Measurements from ENCODE around the gene HIRA.
"Not testable (repeated sequence)": the region's sequence is repeated elsewhere in the genome, so short reads cannot be mapped to it uniquely, and the experiment has no call there.

HIRA gene

DNA sequence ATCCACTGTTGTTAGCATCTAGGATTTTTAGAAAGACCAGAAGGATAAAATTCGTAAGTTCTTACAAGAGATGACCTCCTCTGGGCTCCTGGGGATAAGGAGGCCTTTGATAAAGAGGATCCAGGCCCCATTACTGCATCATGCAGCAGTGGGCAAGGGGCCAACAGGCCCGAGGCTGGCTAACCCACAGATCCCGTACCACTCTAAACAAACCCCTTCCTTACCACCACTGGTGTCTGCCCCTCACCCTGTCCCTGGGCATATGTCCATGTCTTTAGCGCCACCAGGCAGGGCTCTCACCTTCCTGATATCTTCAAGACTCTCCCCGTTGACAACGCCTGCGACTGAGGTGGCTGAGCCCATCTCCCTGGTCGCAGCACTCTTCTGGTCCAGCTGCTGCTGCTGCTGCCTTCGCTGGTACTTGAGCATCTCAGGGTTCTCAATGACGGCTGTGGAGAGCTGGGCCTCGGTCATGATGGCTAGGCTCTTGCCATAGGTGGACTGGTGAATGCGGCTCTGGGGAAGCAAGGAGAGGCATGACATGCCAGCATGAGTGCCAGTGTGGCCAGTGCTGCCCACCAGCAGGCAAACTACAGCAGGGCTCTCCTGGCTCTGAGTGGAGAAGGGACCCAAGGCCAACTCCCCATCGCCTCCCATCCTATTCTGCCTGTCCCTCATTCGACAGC is 46.2 kb downstream of the HIRA start:
- no peak for DNase-seq (ENCODE audit: low read depth)

DNA sequence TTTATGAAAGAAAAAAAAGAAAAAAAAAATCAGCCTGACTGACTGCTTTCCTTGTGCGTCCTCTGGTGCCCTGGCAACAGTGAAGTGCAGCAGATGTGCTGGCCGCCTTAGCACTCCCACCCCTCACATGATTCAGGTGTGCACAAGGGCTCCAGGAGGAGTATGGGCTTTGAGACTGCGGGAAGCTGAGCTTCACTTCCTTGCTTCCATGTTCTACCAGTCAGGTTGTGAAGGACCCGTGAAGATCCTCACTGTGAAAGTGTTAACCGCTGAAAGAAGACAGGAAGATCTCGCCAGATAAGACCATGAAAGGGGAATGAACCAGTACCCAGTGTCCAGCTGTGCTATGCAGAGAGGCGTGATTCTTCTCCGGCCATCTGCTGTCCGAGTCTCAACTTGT is 48.2 kb downstream of the HIRA start:
- no peak for DNase-seq (ENCODE audit: low read depth)

DNA sequence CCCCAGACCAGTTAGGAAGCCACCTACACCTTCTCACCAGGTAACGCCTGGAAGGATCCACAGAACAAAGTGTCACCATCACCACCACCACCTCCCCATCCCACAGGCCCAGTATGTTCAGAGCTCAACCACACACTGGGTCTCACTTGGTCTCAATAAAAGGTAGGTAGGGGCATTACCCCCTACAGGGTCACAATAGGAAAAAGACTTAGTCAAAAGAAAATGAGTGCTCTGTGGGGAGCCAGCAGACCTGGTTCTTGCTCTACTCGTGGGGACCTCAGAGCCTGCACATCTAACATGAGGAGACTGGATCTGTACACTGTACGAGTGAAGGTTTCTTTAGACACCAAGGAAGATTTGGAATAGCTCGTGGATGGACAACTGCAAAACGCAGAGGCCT is 49.3 kb downstream of the HIRA start:
- no peak for DNase-seq (ENCODE audit: low read depth)

DNA sequence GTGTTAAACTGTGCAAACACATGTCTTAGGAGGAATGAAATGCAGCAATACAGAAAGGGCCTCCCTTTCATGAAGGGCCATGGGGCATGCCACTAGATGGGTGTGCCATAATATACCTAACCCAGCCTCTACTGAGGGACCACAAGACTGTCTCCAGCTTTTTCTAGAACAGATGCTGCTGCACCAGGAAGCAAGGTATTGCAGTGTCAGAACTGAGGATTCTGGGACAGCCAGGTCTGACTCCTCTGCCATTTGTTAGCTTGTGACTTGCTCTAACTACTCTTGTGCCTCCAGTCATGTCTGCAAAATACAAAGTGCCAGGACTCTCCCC is 53.2 kb downstream of the HIRA start:
- no peak for DNase-seq (ENCODE audit: low read depth)

DNA sequence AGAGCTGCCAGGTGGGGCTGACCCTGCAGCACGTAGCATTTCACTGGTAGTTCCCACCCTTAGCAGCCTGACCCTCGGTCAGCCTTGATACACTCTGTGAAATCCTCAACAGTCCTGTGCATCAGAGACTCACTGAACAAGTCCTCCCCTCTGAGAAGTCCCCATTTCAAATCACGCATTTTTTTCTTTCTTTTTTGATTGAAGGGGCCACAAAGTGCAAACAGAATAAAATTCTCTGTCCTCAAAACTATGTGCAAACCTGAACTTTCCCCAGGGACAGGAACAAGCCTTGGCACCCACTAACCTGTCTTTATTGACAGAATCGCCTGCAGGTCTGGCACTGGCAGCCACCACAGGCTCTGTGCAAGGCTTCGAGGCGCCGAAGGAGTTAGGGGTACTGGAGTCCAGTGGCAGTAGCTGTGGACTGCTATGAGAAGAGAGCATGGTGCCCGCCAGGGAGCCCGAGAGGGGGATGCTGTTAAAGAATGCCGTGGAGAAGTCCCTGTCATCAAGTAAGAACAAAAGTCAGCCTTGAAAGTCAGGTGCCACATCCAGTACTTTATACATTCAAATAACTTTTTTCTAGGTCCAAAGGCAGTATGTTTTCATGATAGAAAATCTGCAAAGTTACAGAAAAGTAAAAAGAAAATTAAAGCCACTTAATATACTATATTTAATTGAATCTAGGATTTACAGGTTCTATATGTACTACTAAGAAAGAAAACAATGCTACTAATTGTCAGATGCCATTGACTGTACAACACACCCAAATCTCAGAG is 53.8 kb downstream of the HIRA start:
- no peak for DNase-seq (ENCODE audit: low read depth)

DNA sequence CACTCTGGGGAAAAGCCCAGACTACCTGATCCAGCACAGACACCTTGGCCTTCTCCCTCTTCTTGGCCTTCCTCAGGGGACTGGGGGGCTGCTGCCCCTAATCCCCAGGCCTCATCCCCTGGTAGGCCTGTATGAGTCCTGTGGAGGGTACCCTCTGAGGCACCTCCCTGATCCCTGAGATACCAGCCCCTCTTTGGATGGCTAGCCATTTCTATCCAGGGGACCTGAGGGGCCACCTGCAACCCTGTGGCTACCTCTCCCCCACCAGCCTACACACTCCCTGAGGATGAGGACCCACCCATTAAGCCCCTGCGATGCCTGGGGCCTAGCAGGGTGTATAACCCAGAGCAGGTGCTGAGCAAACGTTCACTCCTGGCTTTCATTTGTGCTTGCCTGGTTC is 54.6 kb downstream of the HIRA start:
- no peak for DNase-seq (ENCODE audit: low read depth)

DNA sequence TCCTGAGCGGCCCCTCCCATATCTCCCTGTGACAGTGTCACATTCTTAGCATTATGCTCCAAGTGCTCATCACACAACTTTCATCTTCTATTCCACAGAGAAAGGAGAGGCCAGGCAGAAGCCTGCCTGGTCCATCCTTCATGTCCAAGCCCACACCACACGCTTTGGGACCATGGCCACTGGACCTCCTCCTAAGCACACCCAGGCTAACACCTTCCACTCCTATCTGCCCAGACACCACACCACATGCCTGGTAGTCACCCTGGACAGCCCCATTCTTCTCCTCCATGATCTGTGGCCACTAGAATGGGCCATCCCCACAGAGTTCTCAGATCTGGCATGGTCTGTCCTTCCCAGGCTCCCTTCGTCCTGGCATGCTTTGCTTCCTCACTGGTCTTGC is 55.3 kb downstream of the HIRA start:
- no peak for DNase-seq (ENCODE audit: low read depth)

DNA sequence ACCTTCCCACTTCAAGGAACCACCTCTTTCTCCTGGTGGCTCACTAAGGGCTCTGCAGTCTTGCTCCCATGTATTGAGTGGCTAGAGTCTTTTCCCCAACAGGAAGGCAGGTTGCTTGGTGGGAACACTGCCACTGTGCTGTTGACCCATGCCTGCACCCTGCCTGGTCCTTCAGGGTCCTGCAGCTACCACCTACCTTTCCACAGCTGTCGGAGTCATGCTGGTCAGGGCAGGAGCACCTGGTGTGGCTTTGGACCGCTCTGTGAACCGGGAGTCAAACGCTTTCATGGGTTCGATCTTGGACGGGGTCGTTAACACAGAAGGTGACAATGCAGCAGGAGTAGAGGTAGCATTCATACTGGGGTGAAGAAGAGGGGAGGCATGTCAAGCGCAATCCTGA is 56.1 kb downstream of the HIRA start:
- no peak for DNase-seq (ENCODE audit: low read depth)

DNA sequence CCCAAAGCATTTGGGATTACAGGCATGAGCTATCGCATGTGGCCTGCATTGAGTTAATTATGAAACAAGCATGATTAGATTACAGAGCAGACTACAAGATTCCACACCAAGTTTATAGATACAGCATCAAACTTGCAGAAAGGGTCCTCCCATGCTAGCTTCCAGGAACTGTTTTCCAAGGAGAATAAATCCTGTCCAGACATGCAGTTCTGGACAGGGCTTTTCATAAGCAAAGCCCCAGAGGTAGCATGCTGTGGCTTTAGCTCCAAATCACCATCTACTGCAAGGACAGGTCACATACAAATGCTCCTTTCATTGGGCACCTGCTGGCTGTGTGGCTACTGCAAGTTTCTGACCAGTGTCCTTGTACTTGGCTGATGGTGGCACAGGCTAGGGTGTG is 57.1 kb downstream of the HIRA start:
- DNase-seq (ENCODE audit: low read depth), result no peak

DNA sequence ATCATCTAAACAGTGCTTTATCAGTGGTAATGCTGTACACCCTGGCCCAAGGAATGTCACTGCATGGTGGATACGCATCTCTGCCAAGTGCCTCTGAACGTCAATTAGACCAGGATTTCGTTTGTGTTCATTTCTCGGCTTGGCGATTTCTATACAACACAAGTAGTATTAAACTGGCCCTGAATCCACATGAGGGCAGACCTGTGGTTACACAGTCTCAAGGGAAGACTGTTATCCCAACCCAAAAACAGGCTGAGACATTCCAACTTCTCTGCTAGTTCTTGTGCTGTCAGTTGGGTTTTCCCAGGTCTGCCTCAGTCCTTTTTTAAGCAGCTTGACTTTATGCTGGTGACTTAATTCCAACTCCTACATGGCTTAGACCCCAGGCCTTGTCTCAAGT is 58.1 kb downstream of the HIRA start:
- DNase-seq (ENCODE audit: low read depth), result no peak

DNA sequence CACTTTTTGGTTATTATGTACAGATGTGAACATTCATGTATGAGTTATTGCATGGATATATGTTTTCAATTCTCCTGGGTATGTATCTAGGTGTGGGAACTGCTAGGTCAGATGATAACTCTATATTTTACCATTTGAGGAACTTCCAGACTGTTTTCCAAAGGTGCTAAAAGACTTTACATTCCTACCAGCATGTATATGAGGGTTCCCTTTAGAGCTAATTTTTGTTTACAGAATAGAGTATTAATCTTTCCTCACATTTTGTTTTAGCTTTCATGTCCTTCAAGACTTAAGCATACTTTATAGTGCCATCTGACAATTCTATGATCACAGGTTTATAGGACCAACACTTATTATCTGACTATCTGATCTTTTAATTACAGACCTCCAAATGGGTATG is 59.6 kb downstream of the HIRA start:
- DNase-seq (ENCODE audit: low read depth), result no peak

DNA sequence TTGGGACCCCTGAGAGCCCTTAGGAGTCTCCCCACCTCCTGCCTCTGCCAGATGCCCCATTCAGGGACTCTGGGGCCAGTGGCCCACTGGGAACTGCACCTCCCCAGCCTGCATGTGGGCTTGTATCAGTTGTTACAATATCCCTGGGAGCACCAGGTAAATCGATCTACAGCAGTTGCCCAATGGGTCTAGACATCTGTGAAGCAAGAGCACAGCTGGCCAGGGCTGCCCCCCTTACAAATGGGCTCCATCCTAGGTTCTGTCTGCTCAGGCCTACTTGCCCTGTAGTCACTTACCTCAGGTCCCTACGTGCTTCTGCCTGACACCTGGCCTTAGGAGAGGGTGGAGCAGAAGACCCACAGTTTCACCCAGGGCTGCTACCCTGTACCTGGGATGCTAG is 62.7 kb downstream of the HIRA start:
- DNase-seq (ENCODE audit: low read depth), result no peak

DNA sequence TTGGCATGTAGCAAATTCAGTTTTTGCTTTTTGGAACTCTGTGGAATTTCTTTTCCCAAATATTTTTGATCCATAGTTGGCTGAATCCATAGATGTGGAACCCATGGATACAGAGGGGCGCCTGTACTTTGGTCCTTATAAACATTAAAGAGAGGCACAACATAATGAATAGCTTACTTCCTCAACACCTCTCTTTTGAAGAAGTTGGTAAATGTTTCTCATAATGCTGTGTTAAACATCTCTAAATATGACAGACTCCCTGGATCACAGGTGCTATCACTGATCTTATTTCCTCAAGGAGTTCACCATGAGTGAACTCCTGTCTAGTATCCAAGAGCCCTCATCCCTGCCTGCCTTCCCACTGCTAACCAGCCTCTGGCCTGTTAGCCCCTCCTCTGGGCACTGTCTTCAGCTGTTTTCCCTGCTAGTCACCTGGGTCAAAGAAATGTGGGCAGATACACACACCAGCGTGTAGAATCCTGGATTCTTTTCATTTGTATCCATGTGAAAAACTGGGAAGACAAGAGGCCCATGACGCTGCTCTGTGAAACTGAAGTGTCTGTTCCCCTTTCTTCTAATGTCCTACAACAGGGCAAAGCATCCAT is 63.7 kb downstream of the HIRA start:
- DNase-seq (ENCODE audit: low read depth), result no peak

DNA sequence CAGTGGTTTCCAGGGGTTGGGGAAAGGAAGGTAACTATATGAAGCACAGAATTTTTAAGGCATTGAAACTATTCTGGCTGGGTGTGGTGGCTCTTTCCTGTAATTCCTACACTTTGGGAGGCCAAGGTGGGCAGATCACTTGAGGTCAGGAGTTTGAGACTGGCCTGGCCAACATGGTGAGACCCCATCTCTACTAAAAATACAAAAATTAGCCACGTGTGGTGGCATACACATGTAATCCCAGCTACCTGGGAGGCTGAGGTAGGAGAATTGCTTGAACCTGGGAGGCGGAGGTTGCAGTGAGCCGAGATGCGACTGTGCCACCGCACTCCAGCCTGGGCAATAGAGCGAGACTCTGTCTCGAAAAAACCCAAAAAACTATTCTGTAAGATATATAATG is 68.0 kb downstream of the HIRA start:
- not testable (repeated sequence) for DNase-seq (ENCODE audit: low read depth)

DNA sequence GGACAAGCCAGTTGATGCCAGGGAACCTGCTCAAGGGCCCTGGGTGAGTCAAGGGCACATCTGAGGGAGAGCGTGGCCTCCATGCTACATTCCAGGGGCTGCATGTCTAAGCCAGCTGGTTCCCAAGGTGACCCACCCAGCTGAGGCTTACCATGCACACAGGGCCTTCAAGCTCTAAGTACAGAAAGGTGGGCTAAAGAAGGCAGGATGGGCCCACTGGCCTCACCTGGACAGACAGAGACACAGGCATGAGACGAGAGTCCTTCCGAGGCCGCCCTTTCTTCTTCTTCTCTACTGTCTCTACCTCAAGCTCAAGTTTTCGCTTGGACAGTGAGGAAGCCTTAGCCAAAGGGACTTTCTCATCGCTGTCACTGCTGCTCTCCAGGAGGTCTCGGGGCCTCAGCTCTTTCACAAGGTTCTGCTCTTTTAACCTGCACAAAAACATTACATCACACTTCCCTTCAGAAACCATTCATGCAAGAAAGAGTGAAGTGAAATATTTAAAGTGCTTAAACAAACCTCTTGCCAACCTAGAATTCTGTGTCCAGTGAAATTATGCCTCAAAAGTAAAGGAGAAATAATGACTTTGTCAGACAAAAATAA is 69.9 kb downstream of the HIRA start:
- DNase-seq (ENCODE audit: low read depth), result no peak

DNA sequence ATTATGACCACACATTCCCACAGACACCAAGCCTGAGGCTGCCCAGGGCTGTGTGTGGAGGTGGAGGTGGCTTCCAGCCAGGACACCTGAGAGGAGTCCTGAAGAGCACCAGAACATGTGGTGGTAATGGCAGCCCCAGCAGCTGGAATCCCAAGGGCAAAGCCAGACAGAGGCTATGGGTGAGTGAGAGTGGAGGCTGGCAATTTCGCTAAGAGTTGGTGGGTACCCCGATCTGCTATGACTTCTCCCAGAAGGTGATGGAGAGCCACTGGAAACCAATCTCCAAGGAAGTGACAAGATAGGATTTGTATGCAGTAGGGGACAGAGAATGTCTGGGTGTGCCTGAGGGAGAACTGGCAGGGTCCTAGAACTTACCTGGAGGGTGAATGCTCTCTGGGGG is 70.7 kb downstream of the HIRA start:
- DNase-seq (ENCODE audit: low read depth), result no peak

DNA sequence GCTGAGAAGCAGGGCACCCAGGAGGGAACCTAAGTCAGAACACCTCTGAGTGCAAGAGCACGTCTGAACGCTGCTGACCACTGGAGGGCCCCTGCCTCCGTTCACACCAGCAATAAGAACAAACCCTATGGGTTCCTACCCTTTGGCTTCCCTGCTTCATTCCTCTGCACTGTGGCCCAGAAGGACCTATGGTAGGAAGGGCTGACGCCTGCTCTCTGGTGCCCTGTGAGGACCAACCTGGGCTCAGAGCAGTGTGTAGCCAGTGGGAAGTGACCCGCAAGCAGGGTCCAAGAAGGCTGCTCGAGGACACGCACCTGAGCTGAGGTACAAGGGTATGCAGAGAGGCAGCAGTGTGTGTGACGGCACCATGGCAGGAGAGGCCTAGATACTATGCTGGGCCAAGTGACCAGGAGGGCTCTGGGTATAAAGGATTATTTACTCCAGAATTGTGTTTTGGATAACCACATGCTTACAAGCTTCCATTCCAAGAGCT is 71.2 kb downstream of the HIRA start:
- no peak for DNase-seq (ENCODE audit: low read depth)

DNA sequence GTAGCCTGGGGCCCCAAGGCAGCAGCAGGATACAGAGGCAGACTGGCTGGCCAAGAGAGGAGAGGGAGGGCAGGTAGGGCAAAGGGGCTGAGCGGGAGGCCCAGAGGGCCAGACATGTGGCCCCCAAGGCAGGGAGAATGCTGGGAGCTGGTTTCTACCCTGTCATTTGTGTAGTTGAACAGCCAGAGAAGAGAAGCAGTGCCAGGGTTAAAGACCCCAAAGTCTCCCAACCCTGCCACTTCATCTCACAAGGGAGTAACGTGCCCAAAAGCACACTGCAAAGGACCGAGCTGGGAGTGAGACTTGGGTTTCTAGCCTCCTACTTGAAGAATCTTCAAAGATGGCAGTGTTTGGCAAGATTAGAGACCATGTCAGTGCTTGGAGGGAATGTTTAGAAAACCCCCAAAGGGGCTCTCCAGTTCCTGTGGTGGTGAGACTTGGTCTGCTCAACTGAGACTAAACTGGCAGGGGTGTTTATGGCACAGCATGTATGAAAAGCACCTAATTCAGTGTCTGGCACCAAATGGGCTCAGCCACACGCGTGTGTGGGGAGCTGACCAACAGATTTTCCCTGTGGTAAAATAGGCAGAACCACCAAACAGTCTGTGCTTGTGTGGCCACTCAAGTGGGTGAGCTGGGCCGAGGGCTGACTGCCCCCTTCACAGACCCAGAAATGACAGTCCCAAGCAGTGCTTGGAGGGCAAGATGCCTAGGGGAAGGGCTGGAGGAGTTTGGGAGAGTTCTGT is 71.8 kb downstream of the HIRA start:
- DNase-seq (ENCODE audit: low read depth), result no peak

DNA sequence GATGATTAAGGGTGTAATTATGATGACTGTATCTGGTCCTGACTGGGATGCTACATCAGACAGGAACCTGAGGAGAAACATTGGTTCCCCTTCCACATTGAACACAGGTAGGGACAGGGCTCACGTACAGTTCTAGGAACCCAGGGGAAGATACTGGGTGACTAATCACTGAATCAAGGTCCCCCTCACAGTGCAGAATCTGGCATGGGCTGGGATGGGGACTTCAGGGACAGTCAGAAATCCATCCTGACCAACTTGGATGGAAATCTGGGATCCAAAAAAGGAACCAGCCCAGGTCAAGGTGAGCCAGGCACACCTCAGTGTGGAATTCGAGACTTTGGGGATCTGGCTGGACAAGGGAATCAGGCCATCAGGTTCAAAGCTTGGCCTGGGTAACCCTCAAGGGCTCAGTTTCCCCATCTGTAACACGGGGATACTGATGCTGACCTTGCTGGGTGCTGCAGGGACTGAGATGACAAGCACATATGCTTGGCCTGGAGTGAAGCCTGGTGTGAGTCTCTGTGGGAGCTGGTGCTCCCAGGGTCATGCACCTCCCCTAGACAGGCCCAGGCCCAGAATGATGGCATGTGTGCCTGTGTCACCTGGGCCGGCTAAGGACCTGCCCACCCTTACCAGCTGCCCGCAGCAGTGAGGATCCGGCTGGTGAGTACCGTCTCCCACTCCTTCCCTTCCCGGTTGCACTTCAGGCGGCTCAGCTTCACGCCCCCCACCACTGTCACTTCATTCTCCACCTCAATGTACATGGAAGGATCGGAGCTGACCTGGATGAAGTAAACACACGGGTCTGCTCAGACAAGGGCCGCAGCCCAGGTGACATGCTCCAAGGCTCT is 72.6 kb downstream of the HIRA start:
- DNase-seq (ENCODE audit: low read depth), result no peak

DNA sequence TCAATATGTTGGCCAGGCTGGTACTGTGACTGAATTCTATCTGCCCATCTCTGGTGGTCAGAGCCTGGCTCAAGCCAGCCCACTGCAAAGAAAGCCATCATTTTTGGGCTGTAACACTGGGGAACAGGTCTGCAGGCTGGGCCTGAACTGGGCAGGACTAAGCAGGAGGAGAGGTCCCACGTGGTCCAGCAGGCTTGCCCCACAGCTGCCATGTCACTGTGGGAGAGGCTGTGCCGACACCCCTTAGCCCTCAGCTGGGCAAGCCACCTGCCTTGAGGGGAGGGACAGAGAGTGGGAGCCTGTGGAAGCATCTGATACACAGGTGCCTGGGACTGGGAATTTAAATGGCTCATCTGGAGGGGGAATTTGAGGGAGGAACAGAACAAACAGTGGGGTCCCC is 73.3 kb downstream of the HIRA start:
- DNase-seq (ENCODE audit: low read depth), result no peak

All from stimulated activated CD4-positive, alpha-beta T cell treated with anti-CD3 and anti-CD28 coated beads, Interleukin-2, amount 100 ng/mL, for 4 hours (primary cell).